OCI-M2 (cell line): ENCODE results near the gene GRIK3.

ENCODE experiments used
- DNase-seq: peaks from one replicate; lab custom pipeline; 2025; ENCODE audit not compliant: unreplicated experiment; lab: John Stamatoyannopoulos, UW

The GRIK3 gene

DNA sequence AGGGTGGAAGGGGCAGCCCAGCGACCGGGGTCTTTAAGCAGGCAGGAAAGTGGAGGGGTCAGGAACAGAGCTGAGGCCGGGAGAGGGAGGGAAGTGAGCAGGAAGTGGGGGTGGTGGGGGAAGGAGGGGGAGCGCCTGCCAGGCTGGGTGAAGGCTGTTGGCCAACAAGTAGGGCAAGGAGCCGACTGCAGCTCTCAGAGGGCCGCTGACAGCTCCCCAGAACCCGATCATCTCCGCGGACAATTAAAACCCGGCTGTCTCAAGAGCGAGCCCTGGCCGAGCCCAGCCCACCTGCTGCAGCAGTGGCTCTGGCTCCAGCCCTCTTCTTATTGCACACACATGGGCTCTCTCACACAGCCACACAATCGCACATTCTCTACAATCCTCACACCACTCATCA, 51.6 kb downstream of the GRIK3 start:
- DNase-seq: no peak

- no peak for DNase-seq
These were observed 52.3 kb downstream of the GRIK3 start for GRCh38 chr1:36981771-36982622.

DNA sequence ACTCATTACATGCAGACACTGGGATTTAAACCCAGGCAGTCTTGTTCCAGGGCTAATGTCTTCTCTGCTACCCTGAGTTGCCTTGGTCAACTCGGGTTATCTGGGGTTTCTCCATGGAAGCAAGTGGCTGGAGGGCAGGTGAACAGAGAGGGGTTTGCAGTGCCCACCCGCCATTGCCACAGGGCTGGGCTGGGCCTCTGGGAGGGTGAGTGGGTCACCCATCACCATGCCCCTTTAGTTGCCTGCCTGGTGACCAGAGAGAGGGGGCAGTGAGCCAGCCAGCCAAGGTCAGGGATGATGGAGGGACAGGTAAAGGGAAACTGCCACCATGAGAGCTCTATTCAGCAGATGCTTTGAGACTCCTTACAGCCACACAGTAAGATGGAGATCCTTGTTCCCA, 53.2 kb downstream of the GRIK3 start:
- DNase-seq: no peak

DNA sequence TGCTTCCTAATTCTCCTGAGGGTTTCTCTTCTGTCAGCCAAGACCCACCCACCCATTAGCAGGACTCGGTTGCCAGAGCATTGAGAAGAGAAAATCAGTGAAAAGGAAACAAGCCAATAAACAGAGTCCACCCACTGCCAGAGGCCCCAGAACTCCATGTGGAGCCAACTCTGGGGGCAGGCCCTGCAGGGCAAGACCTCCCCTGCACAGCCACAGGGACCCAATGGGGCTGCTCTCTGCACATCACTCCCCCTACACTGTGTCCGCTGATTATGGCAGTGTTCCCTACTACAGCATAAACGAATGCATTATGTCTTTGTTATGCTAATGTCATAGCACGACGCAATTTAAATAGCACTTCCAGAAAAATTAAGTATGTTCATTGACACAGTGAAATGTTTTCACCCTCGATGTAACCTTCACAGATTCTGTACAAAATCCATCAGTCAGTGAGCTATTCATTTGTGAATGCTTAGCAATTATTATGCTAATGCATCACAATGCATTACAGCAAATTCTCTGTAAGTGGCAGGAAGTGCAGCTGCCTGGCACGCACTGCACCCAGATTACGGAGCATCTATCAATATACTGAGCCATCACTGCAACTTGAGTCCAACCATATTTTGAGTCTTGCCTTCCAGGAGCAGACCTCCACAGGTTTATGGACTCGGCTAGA, 56.4 kb downstream of the GRIK3 start:
- DNase-seq: no peak

GRCh38 chr1:36975642-36976041, 58.7 kb downstream of the GRIK3 start:
- DNase-seq: no peak

GRCh38 chr1:36973056-36973455, 61.3 kb downstream of the GRIK3 start:
- no peak for DNase-seq

GRCh38 chr1:36971852-36972618, 62.3 kb downstream of the GRIK3 start:
- DNase-seq: no peak

DNA sequence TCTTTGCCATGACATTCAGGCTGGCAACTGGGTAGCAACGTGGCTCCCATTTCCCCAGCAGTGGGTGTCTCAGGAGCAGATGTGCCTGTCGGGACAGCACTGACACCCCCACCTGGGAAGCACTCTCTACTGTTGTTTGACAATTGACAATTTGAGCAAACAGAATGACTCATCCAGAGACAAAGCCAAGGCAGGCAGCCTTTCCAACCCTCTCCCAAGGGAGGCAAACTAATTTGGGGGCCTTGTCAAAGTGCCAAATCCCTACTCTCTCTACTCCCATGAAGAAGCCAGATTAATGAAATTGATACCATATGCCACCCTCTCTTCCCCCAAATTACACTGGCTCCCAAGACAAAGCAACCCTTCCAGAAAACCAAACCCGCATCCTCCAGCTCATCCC, 65.6 kb downstream of the GRIK3 start:
- no peak for DNase-seq

DNA sequence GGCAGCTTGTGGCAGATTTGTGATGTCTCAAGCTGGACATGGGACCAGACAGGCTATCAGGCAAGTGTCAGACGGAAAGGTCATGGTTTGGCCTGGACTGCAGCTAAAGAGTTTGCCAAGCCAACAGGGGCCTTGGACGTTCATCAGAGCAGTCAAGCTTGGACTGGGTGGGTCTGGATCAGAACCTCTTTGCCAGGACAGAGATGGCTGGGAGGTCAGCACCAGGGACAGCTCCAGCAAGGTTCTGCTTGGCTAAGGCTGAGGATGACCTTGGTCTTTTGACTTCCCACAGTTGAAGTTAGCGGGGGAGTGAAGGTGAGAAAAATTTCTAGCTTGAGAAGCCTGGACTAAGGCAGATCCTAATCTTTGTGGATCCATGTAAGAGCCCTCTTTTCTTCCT, 68.1 kb downstream of the GRIK3 start:
- DNase-seq: no peak

- no peak for DNase-seq
These were observed 68.8 kb downstream of the GRIK3 start for GRCh38 chr1:36965275-36966159.

GRCh38 chr1:36964830-36965229, 69.5 kb downstream of the GRIK3 start:
- no peak for DNase-seq

DNA sequence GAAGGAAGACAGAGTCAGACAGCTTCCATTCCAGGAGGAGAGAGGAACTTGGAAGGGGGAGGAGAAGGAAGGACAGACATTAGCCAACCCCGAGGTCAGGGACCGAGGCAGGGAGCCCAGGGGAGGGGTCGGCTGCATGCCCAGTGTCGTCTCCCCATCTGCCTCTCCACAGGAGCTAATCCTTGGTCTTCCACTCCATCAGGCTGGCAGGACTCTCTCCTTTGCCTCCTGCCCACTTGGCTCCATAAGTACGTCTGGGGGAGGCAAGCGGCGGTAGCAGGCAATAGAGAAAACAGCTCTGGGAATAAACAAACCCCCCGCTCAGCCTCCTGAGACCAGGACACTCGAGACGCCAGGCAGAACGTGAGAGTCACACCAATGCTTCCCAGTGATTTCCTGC, 71.3 kb downstream of the GRIK3 start:
- no peak for DNase-seq

- no peak for DNase-seq
These were observed 73.2 kb downstream of the GRIK3 start for GRCh38 chr1:36961062-36961615.

DNA sequence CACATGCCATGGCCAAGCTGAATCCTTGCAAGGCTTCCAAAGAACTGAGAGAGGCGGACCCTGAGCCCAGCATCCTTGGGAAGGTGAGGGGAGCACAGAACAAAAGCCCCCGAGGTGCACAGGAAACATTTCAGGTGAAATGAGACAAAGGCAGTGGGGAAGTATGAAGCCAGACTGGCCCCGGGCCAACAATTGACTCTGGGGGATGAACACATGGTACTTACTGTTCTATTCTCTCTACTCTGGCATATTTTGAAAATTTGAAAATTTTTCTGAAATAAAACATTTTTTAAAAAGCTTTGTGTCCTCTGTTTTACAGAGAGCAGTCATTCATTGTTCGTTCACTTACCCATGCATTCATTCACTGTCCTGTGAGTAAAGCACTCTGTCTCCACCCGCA, 77.7 kb downstream of the GRIK3 start:
- no peak for DNase-seq

- DNase-seq: no peak
These were observed 79.3 kb downstream of the GRIK3 start for GRCh38 chr1:36955016-36955415.

- DNase-seq: no peak
These were observed 81.3 kb downstream of the GRIK3 start for GRCh38 chr1:36953061-36953460.

DNA sequence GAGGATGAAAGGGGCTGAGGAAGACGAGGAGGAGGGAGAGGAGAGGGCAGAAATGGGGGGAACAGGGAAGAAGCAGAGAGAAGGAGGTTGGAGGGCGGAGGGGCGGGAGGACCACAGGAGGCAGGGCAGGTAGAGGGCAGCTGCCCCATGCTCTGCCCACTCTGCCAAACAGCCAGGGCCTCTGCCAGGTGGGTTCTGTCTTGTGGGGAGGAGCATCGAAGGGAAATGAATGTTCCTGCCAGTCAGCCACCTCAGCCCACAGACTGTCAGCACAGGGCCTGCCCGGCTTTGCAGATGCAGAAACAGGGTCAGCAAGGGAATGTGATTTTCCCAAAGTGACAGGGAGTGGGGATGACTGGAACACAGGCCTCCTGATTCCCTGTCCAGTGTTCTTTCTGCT, 82.6 kb downstream of the GRIK3 start:
- no peak for DNase-seq

GRCh38 chr1:36951292-36951750, 83.0 kb downstream of the GRIK3 start:
- DNase-seq: no peak

GRCh38 chr1:36950604-36951291, 83.6 kb downstream of the GRIK3 start:
- DNase-seq: no peak

- no peak for DNase-seq
These were observed 85.7 kb downstream of the GRIK3 start for GRCh38 chr1:36948606-36949005.
